C4-2B (cell line): ENCODE results near the gene ZNF836.
"Not testable (repeated sequence)": the region's sequence is repeated elsewhere in the genome, so short reads cannot be mapped to it uniquely, and the experiment has no call there.

ENCODE experiments used
- H3K27ac ChIP-seq: fragments of 450-650 bp; 2 replicates; pipeline ENCODE4 v1.5.1; 2017
- CTCF ChIP-seq: fragments of 450-650 bp; conservative IDR thresholded peaks from 2 replicates; pipeline ENCODE4 v1.5.1; 2017; ENCODE audit warnings: mild to moderate bottlenecking
- ZFX ChIP-seq: fragments of 450-650 bp; IDR thresholded peaks from 2 replicates; pipeline ENCODE4 v1.6.1; 2017

ZNF836 gene

GRCh38 chr19:52211926-52212571 lies 40.6 kb upstream of the ZNF836 start:
- no peak overlapping the region for H3K27ac ChIP-seq
- no peak for TF ChIP-seq CTCF
- no peak for TF ChIP-seq ZFX

GRCh38 chr19:52211203-52211602 lies 39.8 kb upstream of the ZNF836 start:
- H3K27ac ChIP-seq = no peak overlapping the region
- TF ChIP-seq CTCF = no peak
- no peak for TF ChIP-seq ZFX

- TF ChIP-seq ZFX (no peak), CTCF (no peak)
- H3K27ac ChIP-seq = no peak overlapping the region
These were observed 35.1 kb upstream of the ZNF836 start for GRCh38 chr19:52206481-52206880.

- not testable (repeated sequence) for H3K27ac ChIP-seq
These were observed 29.5 kb upstream of the ZNF836 start for GRCh38 chr19:52200755-52201391.

GRCh38 chr19:52200044-52200443 lies 28.6 kb upstream of the ZNF836 start:
- no peak overlapping the region for H3K27ac ChIP-seq
- TF ChIP-seq CTCF (no peak), ZFX (no peak)

- no peak overlapping the region for H3K27ac ChIP-seq
- TF ChIP-seq CTCF = no peak
- no peak for TF ChIP-seq ZFX
These were observed 27.3 kb upstream of the ZNF836 start for GRCh38 chr19:52198678-52199077.

- TF ChIP-seq CTCF (no peak), ZFX (no peak)
- H3K27ac ChIP-seq = no peak overlapping the region
These were observed 26.5 kb upstream of the ZNF836 start for GRCh38 chr19:52197964-52198363.
